Activated CD4-positive, alpha-beta T cell treated with anti-CD3 and anti-CD28 coated beads, Interleukin-2, amount 50 U/mL, for 4 hours (primary cell): Measurements from ENCODE around the gene CIB4.

Experiments
- DNase-seq, 2 experiments: peaks; one replicate each; pipeline ENCODE4 v3.0.0-alpha.2; 2020

CIB4 gene

GRCh38 chr2:26640781-26641564 is at the start of gene CIB4:
Gene CIB4 (minus strand): TSS chr2:26641366. CDS start chr2:26641314, 52 bp downstream.
- no peak for DNase-seq

GRCh38 chr2:26687801-26688200 is 46.6 kb upstream of the CIB4 start:
- DNase-seq: no peak

GRCh38 chr2:26687328-26687727 is 46.2 kb upstream of the CIB4 start:
- DNase-seq: no peak

- DNase-seq: no peak
These were observed 45.0 kb upstream of the CIB4 start for GRCh38 chr2:26685989-26686839.

- no peak for DNase-seq
These were observed 44.2 kb upstream of the CIB4 start for GRCh38 chr2:26685341-26685740.

GRCh38 chr2:26683583-26683982 is 42.4 kb upstream of the CIB4 start:
- no peak for DNase-seq

- no peak for DNase-seq
These were observed 41.0 kb upstream of the CIB4 start for GRCh38 chr2:26682155-26682554.

GRCh38 chr2:26681656-26682055 is 40.5 kb upstream of the CIB4 start:
- DNase-seq: no peak

- no peak for DNase-seq
These were observed 38.7 kb upstream of the CIB4 start for GRCh38 chr2:26679867-26680266.

- DNase-seq: no peak
These were observed 36.9 kb upstream of the CIB4 start for GRCh38 chr2:26678035-26678434.

- DNase-seq: no peak
These were observed 34.6 kb upstream of the CIB4 start for GRCh38 chr2:26675651-26676255.

GRCh38 chr2:26674771-26675170 is 33.6 kb upstream of the CIB4 start:
- no peak for DNase-seq

- no peak for DNase-seq
These were observed 33.0 kb upstream of the CIB4 start for GRCh38 chr2:26674002-26674751.

GRCh38 chr2:26672818-26673393 is 31.7 kb upstream of the CIB4 start:
- no peak for DNase-seq

GRCh38 chr2:26672112-26672817 is 31.1 kb upstream of the CIB4 start:
- no peak for DNase-seq

GRCh38 chr2:26671691-26672090 is 30.5 kb upstream of the CIB4 start:
- DNase-seq: no peak

GRCh38 chr2:26670931-26671460 is 29.8 kb upstream of the CIB4 start:
- no peak for DNase-seq

GRCh38 chr2:26670171-26670570 is 29.0 kb upstream of the CIB4 start:
- DNase-seq: no peak

- no peak for DNase-seq
These were observed 27.9 kb upstream of the CIB4 start for GRCh38 chr2:26668856-26669750.

- DNase-seq: no peak
These were observed 26.9 kb upstream of the CIB4 start for GRCh38 chr2:26668041-26668440.

- DNase-seq: no peak
These were observed 25.5 kb upstream of the CIB4 start for GRCh38 chr2:26666671-26667070.
